HG02642 (cell line): ENCODE results near the gene EHD3.

Experiments
- ATAC-seq: cut with Tn5 transposase; IDR thresholded peaks from one replicate; pipeline ENCODE4 v1.9.1; 2021; ENCODE audit warnings: mild to moderate bottlenecking; ENCODE audit not compliant: unreplicated experiment, poor library complexity

EHD3 gene

DNA sequence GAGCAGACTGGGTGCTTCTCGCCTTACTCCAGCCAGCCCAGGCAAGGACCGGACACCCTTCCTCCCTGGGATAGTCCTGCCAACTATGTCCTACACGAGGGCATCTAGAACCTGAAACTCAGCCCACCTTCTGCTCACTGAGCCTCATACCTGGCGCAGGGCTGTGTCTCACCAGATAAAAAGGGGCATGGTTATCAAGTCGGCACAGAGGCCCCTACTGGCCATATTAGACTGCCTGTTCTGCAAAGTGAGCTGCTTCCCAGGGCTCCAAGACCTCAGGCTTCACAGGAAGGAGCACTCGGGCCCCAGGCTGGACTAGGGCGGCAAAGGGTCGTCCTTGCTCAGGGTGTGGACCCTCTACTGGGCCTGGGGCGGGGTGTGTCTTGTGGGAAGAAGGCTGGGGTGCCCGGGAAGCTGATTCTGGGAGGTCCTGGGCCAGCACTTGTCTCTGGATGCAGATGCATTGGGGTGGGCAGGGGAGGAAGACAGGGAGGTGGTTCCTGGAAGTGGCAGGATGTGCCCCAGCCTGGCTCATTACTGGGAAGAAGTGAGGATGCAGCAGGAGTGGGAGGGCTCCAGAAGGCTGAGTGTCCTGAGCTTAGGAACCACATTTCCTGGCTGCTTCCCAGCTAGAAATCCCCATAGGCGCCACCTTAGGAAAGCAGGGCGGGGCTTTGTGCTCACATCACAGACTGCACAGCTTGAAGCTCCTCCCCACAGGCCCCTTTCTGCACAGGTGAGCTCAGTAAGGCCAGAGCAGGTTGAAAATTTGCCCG lies 19.6 kb downstream of the EHD3 start:
- ATAC-seq = no peak

DNA sequence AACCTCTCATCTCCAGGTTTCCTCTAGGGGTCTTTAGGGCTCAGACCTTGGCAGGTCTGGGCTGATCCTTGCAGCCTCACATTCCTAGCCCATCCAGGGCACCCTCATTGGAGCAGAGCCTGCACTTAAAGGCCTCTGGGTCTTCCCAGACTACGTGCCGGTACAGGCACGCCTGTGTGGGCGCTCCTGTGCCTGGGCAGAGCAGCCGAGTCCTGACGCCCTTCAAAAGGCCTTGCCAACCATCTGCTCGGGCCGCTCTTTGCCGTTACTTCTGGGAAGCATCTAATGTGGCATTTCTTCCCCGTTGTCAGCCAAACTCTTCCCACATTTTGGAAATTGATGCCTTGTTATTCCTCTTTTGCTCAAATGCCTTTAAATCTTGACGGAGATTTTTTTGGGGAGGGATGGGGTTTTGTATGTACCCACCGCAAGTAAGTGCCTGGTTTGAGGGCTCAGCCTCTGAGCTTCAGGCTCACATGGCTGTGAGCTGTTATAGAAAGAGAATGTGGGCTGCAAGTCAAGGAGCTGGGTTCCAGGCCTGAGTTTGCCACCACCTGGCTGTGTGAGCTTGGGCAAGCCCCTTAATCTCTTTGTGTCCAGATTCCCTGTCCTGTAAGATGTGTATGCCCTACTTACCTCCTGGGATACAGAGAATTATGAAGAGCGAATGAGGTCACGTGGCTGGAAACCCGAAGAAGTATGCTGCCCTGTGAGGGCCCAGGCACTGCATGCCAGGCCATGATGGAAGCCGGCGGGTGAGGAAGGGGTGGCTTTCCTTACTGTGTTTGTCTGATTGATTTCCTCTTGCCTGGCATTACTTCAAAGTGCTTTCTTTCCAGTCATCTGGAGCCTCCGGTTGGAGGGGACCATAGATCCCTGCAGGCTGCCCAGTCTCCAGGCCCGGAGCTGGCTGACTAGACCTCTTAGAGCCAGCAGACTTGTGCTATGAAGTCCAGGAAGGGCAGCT lies 20.6 kb downstream of the EHD3 start:
- no peak for ATAC-seq

DNA sequence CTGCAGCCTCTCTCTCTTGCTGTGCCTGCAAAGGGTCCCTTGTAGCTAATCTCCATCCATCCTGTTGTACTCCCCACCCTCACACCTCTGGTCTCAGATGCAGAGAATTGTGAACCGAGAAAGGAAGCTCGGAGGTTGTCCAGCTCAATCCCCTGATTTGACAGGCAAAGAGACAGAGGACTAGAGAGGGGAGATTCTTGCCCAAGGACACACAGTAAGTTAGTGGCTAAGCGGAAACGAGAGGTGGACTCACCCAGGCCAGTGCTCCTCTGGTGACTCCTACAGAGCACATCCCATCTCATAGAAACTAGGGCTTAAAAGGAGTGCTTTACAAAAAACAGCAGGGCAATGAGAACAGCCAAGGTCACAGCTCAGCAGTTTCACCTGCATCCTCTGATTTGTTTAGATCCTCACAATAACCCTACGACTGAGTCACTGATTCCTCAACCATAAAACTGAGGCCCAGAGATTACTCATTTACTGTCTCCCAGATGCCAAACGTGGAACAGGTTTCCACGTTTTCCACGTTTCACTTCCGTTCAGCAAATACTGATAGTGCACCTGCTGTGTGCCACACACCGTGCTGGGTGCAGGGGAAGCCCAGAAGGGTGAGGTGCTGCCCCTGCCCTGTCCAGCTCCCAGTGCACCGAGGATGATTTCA lies 22.1 kb downstream of the EHD3 start:
- peak; percentile 56 for ATAC-seq

DNA sequence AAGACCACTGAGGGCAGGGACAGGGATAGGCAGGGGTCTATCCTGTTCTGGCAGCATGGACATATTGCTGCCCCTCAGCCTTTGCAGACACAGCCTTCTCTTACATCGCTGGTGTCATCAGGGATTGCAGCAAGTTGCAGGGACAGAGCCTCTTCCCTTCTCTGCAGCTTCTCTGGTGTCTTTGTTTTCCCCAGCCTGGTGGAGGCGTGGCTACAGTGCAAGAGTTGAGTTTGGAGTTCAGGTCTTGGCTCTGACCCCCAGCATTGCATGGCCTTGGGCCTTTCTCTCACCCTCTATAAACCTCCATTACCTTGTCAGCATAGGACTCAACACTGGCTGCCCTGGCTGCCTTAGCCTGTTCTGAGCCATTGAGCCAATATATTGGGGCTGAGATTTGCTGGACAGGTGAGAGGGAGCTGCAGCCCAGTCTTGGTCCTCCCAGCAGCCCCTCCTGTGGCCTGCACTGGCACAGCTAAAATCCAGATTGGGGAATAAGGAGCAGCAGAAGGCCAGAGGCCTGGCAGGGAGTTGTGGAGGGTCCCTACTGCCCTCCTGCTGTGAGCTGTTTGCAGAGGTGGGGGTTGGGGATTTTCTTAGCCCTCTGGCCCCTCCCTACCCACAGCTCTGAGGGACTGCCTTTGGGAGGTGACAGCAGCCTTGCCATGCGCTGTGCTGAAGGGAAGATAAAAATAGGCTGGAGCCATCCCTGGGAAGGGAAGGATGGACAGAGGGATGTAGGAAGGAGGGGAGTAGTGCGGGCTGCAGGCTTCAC lies 22.8 kb downstream of the EHD3 start:
- ATAC-seq = peak; percentile 9

DNA sequence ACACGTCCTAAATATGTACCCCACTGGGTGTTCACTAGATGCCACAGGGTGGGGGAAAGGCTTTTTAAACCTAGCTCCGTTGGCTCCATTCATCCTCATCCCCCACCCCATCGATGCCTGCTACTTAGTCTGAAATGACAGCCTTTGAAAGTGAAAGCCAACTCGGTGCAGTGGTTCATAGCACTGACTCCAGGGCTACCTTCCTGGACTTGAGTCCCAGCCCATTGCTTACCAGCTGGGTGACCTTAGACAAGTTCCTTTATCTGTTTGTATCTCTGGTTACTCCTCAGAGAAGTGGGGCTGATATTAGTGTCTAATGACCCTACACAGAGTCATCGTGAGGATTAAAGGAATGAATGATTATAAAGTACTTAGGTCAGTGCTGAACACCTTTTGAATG lies 24.4 kb downstream of the EHD3 start:
- peak; percentile 40 for ATAC-seq

DNA sequence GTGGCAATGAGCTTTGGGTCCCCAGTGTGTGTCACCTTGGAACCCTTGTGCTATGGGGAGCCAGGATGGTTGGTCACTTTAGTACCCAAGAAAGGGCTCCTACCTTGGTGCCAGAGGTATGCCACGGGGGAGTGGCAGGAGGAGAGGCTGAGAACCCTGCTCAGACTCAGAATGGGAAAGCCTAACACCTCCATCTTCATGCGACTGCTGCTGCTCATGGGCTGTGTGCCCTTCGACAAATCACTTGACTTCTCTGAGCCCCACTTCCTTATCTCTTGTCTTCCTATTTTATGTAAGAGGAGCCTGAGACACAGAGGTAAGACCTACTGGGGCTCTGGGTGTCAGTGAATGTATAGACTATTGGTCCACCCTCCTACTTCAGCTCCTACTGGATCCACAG lies 25.1 kb downstream of the EHD3 start:
- ATAC-seq = no peak

DNA sequence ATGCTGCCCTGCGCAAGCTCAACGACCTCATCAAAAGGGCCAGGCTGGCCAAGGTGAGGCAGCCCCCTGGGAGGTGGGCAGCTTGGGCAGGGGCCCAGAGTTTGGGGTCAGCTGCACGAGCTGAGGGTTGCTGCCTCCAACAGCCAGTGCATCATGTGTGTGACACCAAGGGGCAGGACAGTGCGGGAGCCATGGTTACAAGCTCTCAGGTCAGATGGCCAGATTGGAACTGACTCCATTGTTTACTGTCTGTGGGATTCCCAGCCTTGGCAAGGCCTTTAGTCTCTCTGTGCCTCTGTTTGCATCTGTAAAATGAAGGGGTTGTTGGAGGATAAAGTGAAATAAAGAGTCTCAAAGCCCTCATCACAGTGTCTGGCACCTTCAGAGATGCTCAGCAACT lies 26.9 kb downstream of the EHD3 start:
- ATAC-seq = no peak

DNA sequence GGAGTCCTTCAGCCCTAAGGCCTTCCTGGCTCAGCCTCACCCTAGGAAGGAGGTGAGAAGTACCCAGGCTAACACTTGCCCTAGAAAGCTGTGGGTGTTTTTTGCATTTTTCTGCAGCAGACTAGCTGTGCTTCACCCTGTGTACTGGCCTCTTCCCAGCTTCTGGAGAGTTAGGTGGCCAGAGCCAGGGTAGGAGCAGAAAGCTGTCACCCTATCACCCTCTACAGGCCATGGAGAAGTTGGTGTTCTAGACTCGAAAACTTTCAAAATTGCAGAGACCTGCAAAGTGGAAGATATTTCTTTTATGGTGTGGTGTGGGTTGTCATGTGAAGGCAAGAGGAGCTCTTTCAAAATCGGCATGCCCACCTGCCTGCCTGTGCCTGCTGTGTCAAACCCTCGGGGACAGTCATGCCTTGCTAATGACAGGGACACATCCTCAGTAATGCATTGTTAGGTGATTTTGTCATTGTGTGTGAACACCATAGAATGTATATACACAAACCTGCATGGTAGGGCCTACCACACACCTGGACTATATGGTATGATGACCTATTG lies 29.8 kb downstream of the EHD3 start:
- ATAC-seq = no peak

DNA sequence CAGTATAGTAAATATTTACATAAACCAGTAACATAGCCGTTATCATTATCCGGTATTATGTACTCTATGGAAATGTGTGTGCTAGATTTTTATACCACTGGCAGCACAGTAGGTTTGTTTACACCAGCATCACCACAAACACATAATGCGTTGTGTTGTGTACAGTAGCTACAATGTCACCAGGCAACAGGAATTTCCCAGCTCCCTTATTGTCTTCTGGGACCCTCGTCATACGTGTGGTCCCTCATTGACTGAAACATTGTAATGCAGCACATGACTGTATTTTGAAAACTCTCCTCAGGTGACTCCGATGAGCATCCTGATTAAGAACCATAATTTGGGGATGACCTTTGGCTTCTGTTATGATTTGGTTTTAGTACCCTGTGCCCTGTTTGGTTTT lies 31.3 kb downstream of the EHD3 start:
- ATAC-seq = no peak

DNA sequence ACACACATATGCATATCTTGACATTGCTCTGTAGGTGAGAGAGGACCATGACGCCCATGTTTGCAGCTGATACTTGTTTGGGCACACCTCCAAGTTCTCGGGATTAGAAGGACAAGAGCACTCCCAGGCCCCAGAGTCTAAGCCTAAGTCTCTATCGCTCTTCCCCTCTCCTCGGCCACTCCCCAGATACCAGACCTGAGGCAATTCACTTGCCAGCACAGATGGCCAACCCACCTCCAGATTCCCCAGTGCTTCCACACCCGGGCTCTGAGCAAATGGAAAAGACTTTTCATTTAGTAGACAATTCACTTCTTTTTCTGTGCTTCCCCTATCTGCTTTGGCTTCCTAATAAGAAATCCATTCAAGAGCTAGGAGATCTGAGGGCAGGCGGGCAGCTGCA lies 32.9 kb downstream of the EHD3 start:
- no peak for ATAC-seq

DNA sequence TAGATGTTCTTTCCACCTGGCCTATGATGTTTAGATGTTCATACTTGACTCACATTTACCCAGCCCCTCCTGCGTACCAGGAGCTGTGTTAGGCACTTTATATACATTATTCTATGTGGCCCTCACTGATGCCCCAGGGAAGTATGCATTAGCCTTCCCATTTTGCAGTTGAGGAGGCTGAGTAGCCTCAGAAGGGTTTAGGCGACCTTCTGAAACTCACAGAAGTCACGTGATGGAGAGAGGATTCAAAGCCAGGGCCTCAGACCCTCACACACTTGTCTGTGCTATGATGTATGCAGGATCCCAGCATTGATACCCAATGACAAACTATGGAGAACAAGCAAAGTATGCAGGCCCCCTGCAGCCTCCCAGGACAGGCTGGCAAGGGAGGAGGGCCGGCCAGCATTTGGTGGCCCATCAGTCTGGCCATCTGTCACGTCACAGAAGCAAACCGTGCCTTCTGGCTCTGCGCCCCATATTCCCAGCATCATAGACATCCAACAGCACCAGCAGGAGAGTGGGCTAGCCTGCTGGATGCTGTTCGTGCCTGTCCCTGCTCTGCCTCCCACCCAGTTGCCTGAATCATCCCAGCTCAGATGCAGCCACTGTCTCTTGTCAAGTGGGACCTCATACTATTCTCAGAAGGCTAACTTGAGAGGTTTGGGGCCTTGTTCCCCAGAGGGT lies 33.6 kb downstream of the EHD3 start:
- ATAC-seq = no peak

DNA sequence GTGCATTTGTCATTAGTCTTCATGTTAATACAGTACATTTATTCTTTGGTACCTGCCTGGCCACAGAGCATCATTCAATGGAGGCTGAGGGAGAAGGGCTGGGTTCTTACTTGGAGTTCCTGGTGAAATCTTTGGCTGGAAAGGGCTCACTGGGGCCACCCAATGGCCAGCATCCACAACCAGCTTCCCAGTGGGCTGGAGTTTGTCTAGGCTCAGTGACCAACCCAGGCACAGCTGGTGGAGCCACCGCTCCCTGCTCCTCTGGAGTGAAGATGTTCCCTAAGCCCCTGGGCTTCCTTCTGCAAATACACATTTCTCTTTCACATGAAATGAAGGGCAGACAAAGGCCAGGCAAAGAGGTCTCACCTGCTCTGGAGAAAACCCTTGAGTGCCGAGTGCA lies 34.4 kb downstream of the EHD3 start:
- no peak for ATAC-seq

DNA sequence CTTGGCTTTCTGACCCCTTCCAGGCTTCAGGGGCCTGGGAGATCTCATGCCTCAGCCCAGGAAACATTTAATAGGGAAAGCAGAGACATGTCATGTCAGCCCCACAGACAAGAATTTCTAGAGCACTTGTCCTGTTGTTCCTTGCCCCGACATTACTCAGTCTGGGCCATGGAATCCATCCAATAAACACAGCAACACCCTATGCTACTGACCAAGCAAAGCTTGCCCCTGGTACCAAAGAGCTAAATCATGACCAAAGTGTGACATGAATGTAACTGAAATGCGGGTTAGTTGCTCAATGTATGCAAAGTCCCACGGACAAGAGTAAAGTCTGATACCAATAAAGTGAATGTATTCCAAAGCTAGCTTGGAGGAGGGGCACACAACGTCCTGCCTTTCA lies 35.1 kb downstream of the EHD3 start:
- no peak for ATAC-seq

DNA sequence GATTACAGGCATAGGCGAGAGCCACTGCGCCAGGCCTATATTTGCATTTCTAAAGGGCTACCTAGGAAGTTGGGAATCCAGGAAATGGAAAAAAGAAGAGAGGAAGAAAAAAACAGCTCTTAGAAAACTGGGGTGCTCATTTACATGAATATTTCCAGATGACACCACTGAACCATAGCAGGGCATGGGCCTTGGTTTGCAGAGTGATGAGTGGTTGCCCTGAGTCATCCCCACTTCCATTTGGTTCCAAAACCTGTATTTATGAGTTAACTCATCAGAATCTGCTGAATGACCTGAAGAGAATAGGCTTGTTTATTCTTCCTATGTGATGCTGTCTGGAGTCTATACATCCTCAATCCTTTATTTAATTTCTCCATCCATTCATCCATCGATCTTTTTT lies 36.2 kb downstream of the EHD3 start:
- ATAC-seq = no peak

DNA sequence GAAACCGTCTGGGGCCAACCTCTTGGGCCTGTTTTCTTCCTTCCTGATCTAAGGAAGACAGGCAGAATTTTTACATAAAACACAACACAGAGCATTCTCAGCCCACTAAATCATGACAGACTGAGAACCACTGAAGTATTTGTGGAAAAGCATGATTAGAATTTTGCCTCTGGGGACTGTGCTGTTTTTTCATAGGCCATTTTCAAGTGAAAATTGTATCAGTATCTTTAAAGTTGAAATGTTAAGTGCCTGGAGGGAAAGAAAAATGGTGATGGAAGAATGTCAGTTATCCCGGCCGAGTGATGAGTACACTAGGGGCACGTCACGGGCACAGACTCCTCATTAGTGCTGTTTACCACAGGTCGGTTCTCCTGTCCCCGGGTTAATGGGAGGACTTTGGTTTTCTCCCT lies 36.9 kb downstream of the EHD3 start:
- no peak for ATAC-seq

DNA sequence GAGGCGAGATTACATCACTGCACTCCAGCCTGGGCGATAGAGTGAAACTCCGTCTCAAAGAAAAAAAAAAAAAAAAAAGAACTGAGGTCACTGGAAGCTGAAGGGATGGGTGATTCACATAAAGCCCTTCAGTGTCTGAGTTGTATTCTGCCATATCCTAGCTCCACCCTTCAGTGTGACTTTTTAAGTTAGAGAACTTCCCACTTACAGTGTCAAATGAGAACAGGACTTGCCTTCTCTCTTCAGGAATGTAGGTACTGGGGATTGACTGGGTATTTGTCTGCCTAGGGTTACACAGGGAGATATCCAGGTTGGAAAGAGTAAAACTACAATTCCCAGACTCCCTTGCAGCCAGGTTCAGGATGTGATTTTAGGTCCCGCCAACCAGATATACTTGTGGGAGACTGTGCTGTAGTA lies 37.9 kb downstream of the EHD3 start:
- ATAC-seq = no peak

DNA sequence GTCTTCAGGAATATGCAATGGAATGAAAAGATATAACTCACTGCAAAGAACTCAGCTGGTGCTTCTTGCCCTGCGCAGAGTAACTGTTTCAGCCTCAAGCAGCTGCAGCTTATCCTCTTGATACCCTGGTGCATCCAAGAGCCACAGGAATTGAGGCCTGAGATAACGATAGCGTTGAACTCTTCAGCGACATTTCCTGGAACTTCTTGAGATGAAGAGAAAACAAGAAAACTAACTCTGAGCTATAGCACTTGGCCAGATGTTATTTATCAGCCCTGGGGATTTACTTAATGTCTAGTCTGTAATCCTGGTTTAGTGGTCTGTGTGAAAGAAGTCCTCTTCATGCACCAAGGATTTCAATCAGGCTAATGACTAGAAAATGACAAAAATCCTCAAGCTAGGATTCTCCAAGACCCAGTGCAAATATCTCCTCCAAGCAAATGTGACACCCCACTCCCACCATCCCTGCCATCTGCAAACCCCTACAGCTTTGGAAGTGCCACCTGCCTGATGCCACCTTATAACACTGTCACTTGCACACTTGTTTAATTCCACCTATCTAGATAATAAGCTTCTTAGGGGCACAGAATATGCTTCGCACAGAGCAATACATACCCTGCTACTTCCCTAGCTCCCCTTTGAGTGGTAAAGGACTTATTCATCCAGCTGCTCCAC lies 40.6 kb downstream of the EHD3 start:
- ATAC-seq = no peak

DNA sequence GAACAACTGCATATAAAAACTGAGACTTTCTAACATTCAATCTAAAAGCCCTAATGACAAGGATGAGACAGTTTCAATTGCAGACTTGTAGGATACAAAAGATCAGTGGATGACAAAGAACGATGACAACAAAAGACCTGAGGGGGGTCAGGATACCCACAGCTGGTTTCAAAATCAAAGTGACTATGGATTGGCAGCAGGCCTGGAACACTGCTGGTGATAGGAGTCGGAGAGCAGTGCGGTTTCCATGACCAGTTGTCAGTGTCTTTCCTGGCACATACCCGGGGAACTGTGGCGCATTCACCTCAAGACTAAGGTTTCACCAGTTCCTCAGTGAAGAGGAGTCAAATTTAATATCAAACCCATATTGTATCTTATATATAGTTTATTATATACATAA lies 42.0 kb downstream of the EHD3 start:
- ATAC-seq = no peak

DNA sequence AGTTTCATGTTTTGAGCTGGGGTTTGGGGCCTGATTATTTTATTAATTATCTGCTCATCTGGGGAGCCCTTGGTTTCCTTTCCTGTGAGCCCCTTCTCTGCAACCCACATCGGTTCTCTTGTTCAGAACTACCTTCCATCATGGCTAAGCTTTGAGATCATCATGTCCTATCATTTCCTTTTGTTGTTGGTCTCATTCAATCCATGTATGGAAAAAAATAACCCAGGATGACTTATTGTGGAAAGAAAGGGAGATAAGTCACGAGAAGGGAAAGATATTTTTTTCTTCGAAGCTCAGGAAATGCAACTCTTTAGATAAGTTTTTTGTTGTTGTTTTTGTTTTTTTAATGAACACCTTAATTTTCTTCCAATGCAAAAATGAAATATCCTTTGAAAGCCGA lies 43.7 kb downstream of the EHD3 start:
- no peak for ATAC-seq
